B cell (primary cell): ENCODE results near the gene CLSTN2. TPM values are rescaled to one million over a fixed set of nuclear protein-coding genes. Genes with fewer than 3 reads are reported as not detected.

Experiments
- ATAC-seq: fragments of 200-7000 bp; cut with Tn5 transposase; one replicate; pipeline ENCODE4 v1.10.0; 2021; ENCODE audit warnings: low read depth, mild to moderate bottlenecking, moderate number of reproducible peaks, moderate library complexity
- CTCF ChIA-PET: fragments of 350-600 bp; sonication (Branson Sonifier 250); formaldehyde crosslinking; loops from one replicate; lab custom pipeline; 2021; ENCODE audit warnings: antibody characterized with exemption, inconsistent platforms; lab: Charles Lee
- POLR2A ChIA-PET: fragments of 350-600 bp; sonication (Branson Sonifier 250); formaldehyde crosslinking; loops from one replicate; lab custom pipeline; 2021; ENCODE audit warnings: antibody characterized with exemption; lab: Charles Lee
- DNase-seq: peaks from one replicate; pipeline ENCODE4 v3.0.0; 2013
- H2AFZ ChIP-seq: 2 replicates; pipeline ENCODE4 v1.6.1; 2012; ENCODE audit warnings: mild to moderate bottlenecking, low read depth, low read length; ENCODE audit not compliant: insufficient read depth, poor library complexity, severe bottlenecking
- H3K27ac ChIP-seq, 2 donors: 1 replicate in 1 of 2; 2 replicates in 1 of 2; pipeline ENCODE4 v1.5.1; 2012 to 2013; ENCODE audit warnings: low read length in 2 of 2, mild to moderate bottlenecking in 2 of 2, moderate library complexity in 1 of 2
- H3K27me3 ChIP-seq, 4 experiments: fragments of 200-600 bp in 1 of 4; sonication (generic) in 1 of 4; replicated peaks in 1 of 4; 1 replicate in 2 of 4; 2 replicates in 2 of 4; pipeline versions ENCODE4 v1.6.1 to v1.7.0; 2013 to 2016; ENCODE audit warnings: low read length in 3 of 4, mild to moderate bottlenecking in 2 of 4, mixed read lengths in 1 of 4, moderate library complexity in 1 of 4; ENCODE audit not compliant: insufficient read depth in 4 of 4, control insufficient read depth in 3 of 4; ENCODE audit errors: control extremely low read depth in 1 of 4
- H3K36me3 ChIP-seq, 2 experiments: replicated peaks in 1 of 2; 1 replicate in 1 of 2; 2 replicates in 1 of 2; pipeline versions ENCODE4 v1.6.1 to v1.7.1; 2013; ENCODE audit warnings: low read length in 1 of 2; ENCODE audit not compliant: insufficient read depth in 2 of 2, control insufficient read depth in 1 of 2; ENCODE audit errors: control extremely low read depth in 1 of 2, extremely low read depth in 1 of 2
- H3K4me1 ChIP-seq, 2 donors: fragments of 200-600 bp in 1 of 2; sonication (generic) in 1 of 2; 1 replicate in 1 of 2; 2 replicates in 1 of 2; pipeline versions ENCODE4 v1.5.1 to v1.6.1; 2013 to 2017; ENCODE audit warnings: low read length in 2 of 2; ENCODE audit not compliant: control insufficient read depth in 2 of 2, insufficient read depth in 2 of 2
- H3K4me2 ChIP-seq: replicated peaks from 2 replicates; pipeline ENCODE3; 2012; ENCODE audit warnings: mild to moderate bottlenecking, low read depth, low read length; ENCODE audit not compliant: poor library complexity, severe bottlenecking
- H3K4me3 ChIP-seq, 5 experiments: fragments of 200-600 bp in 1 of 5; sonication (generic) in 1 of 5; 1 replicate in 3 of 5; 2 replicates in 2 of 5; pipeline versions ENCODE4 v1.5.1 to v1.7.0; 2011 to 2016; ENCODE audit warnings: low read length in 4 of 5, mild to moderate bottlenecking in 4 of 5, low read depth in 2 of 5, control low read depth in 1 of 5, moderate library complexity in 1 of 5; ENCODE audit not compliant: insufficient read depth in 1 of 5; ENCODE audit errors: control extremely low read depth in 1 of 5, extremely low read depth in 1 of 5
- H3K79me2 ChIP-seq: fragments of 200-600 bp; sonication (generic); one replicate; pipeline ENCODE4 v1.6.0; 2016; ENCODE audit warnings: low read length; ENCODE audit not compliant: control insufficient read depth, insufficient read depth
- H3K9ac ChIP-seq: fragments of 200-600 bp; sonication (generic); 2 replicates; pipeline ENCODE4 v1.6.1; 2017; ENCODE audit warnings: mild to moderate bottlenecking, low read length, moderate library complexity
- H3K9me3 ChIP-seq, 3 donors: one replicate each; pipeline versions ENCODE4 v1.6.1 to v1.7.1; 2013; ENCODE audit warnings: low read length in 2 of 3; ENCODE audit not compliant: control insufficient read depth in 2 of 3, insufficient read depth in 1 of 3; ENCODE audit errors: control extremely low read depth in 1 of 3
- H4K20me1 ChIP-seq: 2 replicates; pipeline ENCODE4 v1.6.0; 2012; ENCODE audit warnings: mild to moderate bottlenecking, low read length; ENCODE audit not compliant: insufficient read depth, control insufficient read depth, poor library complexity, severe bottlenecking
- H3K27ac Mint-ChIP-seq: one replicate; pipeline ENCODE4 v1.8.0; 2021; ENCODE audit warnings: mixed read lengths
- H3K27me3 Mint-ChIP-seq: one replicate; pipeline ENCODE4 v1.8.0; 2021; ENCODE audit warnings: mixed read lengths
- H3K4me1 Mint-ChIP-seq: one replicate; pipeline ENCODE4 v1.8.0; 2021; ENCODE audit warnings: mixed read lengths
- H3K4me3 Mint-ChIP-seq: one replicate; pipeline ENCODE4 v1.8.0; 2021; ENCODE audit warnings: mixed read lengths
- H3K9me3 Mint-ChIP-seq: one replicate; pipeline ENCODE4 v1.8.0; 2022; ENCODE audit warnings: mixed read lengths; ENCODE audit not compliant: insufficient read depth
- EZH2 ChIP-seq: IDR thresholded peaks from 2 replicates; pipeline ENCODE4 v1.6.1; 2012; ENCODE audit warnings: borderline replicate concordance, low read depth, mild to moderate bottlenecking, moderate library complexity, low read length; ENCODE audit not compliant: insufficient read depth, poor library complexity, severe bottlenecking
- WGBS: methylation state at CpG from one replicate; pipeline ENCODE4 v1.1.5; 2013; ENCODE audit warnings: missing lambda C conversion rate; ENCODE audit not compliant: insufficient coverage; 5-methylcytosine and 5-hydroxymethylcytosine counted together
- intact Hi-C: fragments of 100-400 bp; cut with micrococcal nuclease; formaldehyde crosslinking; loops from one replicate; pipeline ENCODE4 v1.10.0; 2022
- polyA plus RNA-seq: library from polyadenylated mRNA; depleted of rRNA; stranded (reverse); fragments of >200 nt; gene quantifications from 2 replicates; pipeline ENCODE4 v1.2.3, GENCODE V29; 2012
- total RNA-seq, 2 donors: library from RNA; stranded (reverse); fragments of 120-200 nt in 1 of 2; gene quantifications; 1 replicate in 1 of 2; 2 replicates in 1 of 2; pipeline versions ENCODE4 v1.2.3 to v1.2.4, GENCODE V29; 2013 to 2022
- TF ChIP-seq, protein P1 (sequence below): fragments of 200-600 bp; IDR thresholded peaks from one replicate; pipeline ENCODE4 v1.8.0; 2022; ENCODE audit warnings: antibody characterized with exemption, mild to moderate bottlenecking

The CLSTN2 gene
- total and polyA plus RNA-seq, 2 donors (not counting 1 experiment from before 2014, with no cell fraction given): not detected

DNA sequence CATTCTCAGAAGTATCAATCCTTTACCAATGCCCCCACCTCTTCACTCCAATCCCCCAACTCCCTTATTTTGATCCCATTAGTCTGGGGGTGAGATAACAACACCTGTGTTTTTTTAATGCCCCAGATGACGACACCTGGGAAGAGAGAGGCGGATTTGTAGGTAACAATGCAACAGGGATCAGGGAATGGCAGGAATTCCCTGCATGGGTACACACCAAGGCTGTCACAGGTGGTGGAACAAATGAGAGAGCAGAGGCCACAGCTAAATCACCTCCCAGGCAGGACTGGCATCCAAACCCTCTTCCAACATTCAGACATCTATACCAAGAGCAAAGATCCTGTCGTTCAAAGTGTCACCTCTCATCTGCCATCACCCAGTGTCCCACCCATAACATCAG is 423.7 kb downstream of the CLSTN2 start:
- ChIA-PET CTCF (no interaction called here), POLR2A (no interaction called here)
- Mint-ChIP-seq H3K9me3 (no peaks in the 10 kb centered on the region), H3K27ac (no peak overlapping the region), H3K4me3 (no peak overlapping the region), H3K27me3 (peaks cover 11% of the 10 kb centered on the region), H3K4me1 (no peaks in the 10 kb centered on the region)
- DNase-seq (no peak), ATAC-seq (no peak)
- H3K9ac ChIP-seq: no peak overlapping the region
- no peak overlapping the region for H2AFZ ChIP-seq
- H3K36me3 ChIP-seq: no peaks in the 10 kb centered on the region
- no peaks in the 10 kb centered on the region for H4K20me1 ChIP-seq
- intact Hi-C loops: no loop called here
- H3K4me2 ChIP-seq: no peak overlapping the region
- no peaks in the 10 kb centered on the region for H3K27me3 ChIP-seq
- no peaks in the 10 kb centered on the region for H3K9me3 ChIP-seq
- TF ChIP-seq, protein P1, sequence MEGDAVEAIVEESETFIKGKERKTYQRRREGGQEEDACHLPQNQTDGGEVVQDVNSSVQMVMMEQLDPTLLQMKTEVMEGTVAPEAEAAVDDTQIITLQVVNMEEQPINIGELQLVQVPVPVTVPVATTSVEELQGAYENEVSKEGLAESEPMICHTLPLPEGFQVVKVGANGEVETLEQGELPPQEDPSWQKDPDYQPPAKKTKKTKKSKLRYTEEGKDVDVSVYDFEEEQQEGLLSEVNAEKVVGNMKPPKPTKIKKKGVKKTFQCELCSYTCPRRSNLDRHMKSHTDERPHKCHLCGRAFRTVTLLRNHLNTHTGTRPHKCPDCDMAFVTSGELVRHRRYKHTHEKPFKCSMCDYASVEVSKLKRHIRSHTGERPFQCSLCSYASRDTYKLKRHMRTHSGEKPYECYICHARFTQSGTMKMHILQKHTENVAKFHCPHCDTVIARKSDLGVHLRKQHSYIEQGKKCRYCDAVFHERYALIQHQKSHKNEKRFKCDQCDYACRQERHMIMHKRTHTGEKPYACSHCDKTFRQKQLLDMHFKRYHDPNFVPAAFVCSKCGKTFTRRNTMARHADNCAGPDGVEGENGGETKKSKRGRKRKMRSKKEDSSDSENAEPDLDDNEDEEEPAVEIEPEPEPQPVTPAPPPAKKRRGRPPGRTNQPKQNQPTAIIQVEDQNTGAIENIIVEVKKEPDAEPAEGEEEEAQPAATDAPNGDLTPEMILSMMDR: no peak
- TF ChIP-seq EZH2: no peak
- no peaks in the 10 kb centered on the region for H3K4me1 ChIP-seq
- no peak overlapping the region for H3K4me3 ChIP-seq
- WGBS: 83% methylated on average over 2 of the region's 3 CpGs
- no peaks in the 10 kb centered on the region for H3K79me2 ChIP-seq
- H3K27ac ChIP-seq: no peak overlapping the region

DNA sequence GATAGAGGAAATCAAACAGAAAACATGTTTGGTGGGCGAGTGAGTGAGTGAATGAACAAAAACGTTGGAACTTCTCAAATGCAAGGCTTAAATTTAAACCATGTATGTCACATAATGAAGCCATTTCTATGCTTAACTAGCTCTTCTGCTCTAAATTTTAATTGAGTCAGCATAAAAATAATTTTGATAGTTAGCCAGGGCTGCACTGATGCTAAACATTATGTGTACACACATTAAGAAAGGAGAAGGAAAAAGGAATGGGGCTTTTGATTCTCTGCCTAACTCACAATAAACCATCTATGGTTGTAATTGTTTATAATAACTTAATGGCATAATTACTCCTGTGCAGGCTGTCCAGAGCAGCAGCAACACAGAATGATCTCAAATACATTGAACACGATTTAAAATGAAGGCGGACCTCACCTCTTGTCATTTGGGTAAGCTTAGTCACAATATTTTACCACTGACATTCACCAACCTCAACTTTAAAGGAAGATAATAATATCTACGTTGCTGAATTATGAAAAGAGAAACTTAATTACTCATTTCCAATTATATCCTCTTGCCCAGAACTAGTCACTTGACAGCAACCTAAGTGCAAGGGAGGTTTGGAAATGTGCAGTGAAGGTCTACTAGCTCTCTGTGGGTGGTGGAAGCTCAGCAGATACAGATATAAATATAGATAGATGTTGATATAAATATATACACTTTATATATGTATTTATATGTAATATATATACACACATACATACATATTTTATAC is 424.4 kb downstream of the CLSTN2 start:
- H3K4me1 ChIP-seq: no peaks in the 10 kb centered on the region
- CTCF ChIA-PET: no interaction called here
- Mint-ChIP-seq H3K4me1 (no peaks in the 10 kb centered on the region), H3K4me3 (no peak overlapping the region), H3K9me3 (no peaks in the 10 kb centered on the region), H3K27me3 (peaks cover 11% of the 10 kb centered on the region), H3K27ac (no peak overlapping the region)
- no peak overlapping the region for H2AFZ ChIP-seq
- no peak overlapping the region for H3K4me2 ChIP-seq
- no peak for ATAC-seq
- no peaks in the 10 kb centered on the region for H3K79me2 ChIP-seq
- H3K27me3 ChIP-seq: no peaks in the 10 kb centered on the region
- no peaks in the 10 kb centered on the region for H4K20me1 ChIP-seq
- POLR2A ChIA-PET: no interaction called here
- H3K9ac ChIP-seq: no peak overlapping the region
- no peak for DNase-seq
- H3K36me3 ChIP-seq: no peaks in the 10 kb centered on the region
- no peak overlapping the region for H3K27ac ChIP-seq
- intact Hi-C loops: no loop called here
- WGBS: no CpG with 5 or more reads among the region's 5 CpGs
- no peak for TF ChIP-seq EZH2
- TF ChIP-seq, protein P1: no peak
- no peak overlapping the region for H3K4me3 ChIP-seq
- no peaks in the 10 kb centered on the region for H3K9me3 ChIP-seq
